ENCODE data around the gene ENTHD1.

GRCh38 chr22:39833610-39834009, 60.0 kb downstream of the ENTHD1 start:
- TF ChIP-seq BACH1 (IDR thresholded peaks at IDR 0.05; ENCODE audit: borderline replicate concordance) (no peak), GABPA (IDR thresholded peaks at IDR 0.05; ENCODE audit: low read depth) (no peak), EP300 (IDR thresholded peaks at IDR 0.05; ENCODE audit: borderline replicate concordance in 1 of 2, control insufficient read depth in 1 of 2, low read depth in 2 of 2, low read length in 2 of 2) (no peak), SRF (IDR thresholded peaks at IDR 0.05; ENCODE audit: low read depth in 2 of 2, low read length in 2 of 2) (no peak), POLR2A (IDR thresholded peaks at IDR 0.05; ENCODE audit: low read depth, low read length) (no peak), SIX5 (IDR thresholded peaks at IDR 0.05; ENCODE audit: low read depth, low read length, severe bottlenecking) (no peak), RCOR1 (conservative IDR thresholded peaks at IDR 0.05; ENCODE audit: low read depth, low read length) (no peak), RAD21 (IDR thresholded peaks at IDR 0.05; ENCODE audit: insufficient read depth, low read depth, low read length) (no peak), HDAC6 (IDR thresholded peaks at IDR 0.05; ENCODE audit: unreplicated experiment) (no peak), BRCA1 (IDR thresholded peaks at IDR 0.05; ENCODE audit: low read depth, low read length) (no peak)

All from GM12878 (cell line).